Stimulated activated CD4-positive, alpha-beta T cell treated with anti-CD3 and anti-CD28 coated beads, Interleukin-12 subunit alpha, Interleukin-12 subunit beta, amount 100 ng/mL, for 24 hours (primary cell): Measurements from ENCODE around the gene MRRF.
"Not testable (repeated sequence)": the region's sequence is repeated elsewhere in the genome, so short reads cannot be mapped to it uniquely, and the experiment has no call there.

Experiments used
- DNase-seq, 2 experiments: peaks; one replicate each; pipeline ENCODE4 v3.0.0-alpha.2; 2020; ENCODE audit warnings: low read depth in 2 of 2

The MRRF gene

GRCh38 chr9:122356627-122357026, 91.9 kb downstream of the MRRF start:
- no peak for DNase-seq

GRCh38 chr9:122360891-122361290, 96.2 kb downstream of the MRRF start:
- no peak for DNase-seq

- DNase-seq, result not testable (repeated sequence)
These were observed 98.4 kb downstream of the MRRF start for GRCh38 chr9:122363131-122363530.

GRCh38 chr9:122364117-122364782, 99.6 kb downstream of the MRRF start:
- DNase-seq, result no peak

GRCh38 chr9:122364783-122365150, 100.1 kb downstream of the MRRF start:
- no peak for DNase-seq

GRCh38 chr9:122366074-122366660, 101.5 kb downstream of the MRRF start:
- DNase-seq, result no peak

GRCh38 chr9:122367065-122367464, 102.4 kb downstream of the MRRF start:
- DNase-seq, result no peak

GRCh38 chr9:122367774-122368460, 103.2 kb downstream of the MRRF start:
- no peak for DNase-seq

GRCh38 chr9:122368642-122369041, 104.0 kb downstream of the MRRF start:
- DNase-seq, result no peak

- DNase-seq, result no peak
These were observed 105.6 kb downstream of the MRRF start for GRCh38 chr9:122370303-122370702.

GRCh38 chr9:122370869-122371755, 106.4 kb downstream of the MRRF start, which contains the start of gene PTGS1:
Gene PTGS1 (plus strand): TSS chr9:122371024. CDS start chr9:122371085, 61 bp downstream.
- no peak for DNase-seq

GRCh38 chr9:122371846-122372245, 107.2 kb downstream of the MRRF start:
- no peak for DNase-seq

- DNase-seq, result no peak
These were observed 108.5 kb downstream of the MRRF start for GRCh38 chr9:122372856-122373845.

GRCh38 chr9:122374885-122375420, 110.3 kb downstream of the MRRF start:
- no peak for DNase-seq

GRCh38 chr9:122376796-122377195, 112.1 kb downstream of the MRRF start:
- DNase-seq, result no peak

GRCh38 chr9:122377241-122378164, 112.8 kb downstream of the MRRF start:
- DNase-seq, result no peak

GRCh38 chr9:122378236-122378635, 113.6 kb downstream of the MRRF start:
- no peak for DNase-seq

- no peak for DNase-seq
These were observed 114.7 kb downstream of the MRRF start for GRCh38 chr9:122379340-122379739.

- no peak for DNase-seq
These were observed 115.6 kb downstream of the MRRF start for GRCh38 chr9:122380293-122380692.
